HG03060 (cell line): ENCODE data around the gene BICD2.

Experiments used
- ATAC-seq: cut with Tn5 transposase; IDR thresholded peaks from one replicate; pipeline ENCODE4 v1.9.1; 2021; ENCODE audit warnings: low read depth, moderate number of reproducible peaks; ENCODE audit not compliant: unreplicated experiment

Gene BICD2

GRCh38 chr9:92671323-92671722 lies 93.3 kb downstream of the BICD2 start:
- ATAC-seq, result no peak

DNA sequence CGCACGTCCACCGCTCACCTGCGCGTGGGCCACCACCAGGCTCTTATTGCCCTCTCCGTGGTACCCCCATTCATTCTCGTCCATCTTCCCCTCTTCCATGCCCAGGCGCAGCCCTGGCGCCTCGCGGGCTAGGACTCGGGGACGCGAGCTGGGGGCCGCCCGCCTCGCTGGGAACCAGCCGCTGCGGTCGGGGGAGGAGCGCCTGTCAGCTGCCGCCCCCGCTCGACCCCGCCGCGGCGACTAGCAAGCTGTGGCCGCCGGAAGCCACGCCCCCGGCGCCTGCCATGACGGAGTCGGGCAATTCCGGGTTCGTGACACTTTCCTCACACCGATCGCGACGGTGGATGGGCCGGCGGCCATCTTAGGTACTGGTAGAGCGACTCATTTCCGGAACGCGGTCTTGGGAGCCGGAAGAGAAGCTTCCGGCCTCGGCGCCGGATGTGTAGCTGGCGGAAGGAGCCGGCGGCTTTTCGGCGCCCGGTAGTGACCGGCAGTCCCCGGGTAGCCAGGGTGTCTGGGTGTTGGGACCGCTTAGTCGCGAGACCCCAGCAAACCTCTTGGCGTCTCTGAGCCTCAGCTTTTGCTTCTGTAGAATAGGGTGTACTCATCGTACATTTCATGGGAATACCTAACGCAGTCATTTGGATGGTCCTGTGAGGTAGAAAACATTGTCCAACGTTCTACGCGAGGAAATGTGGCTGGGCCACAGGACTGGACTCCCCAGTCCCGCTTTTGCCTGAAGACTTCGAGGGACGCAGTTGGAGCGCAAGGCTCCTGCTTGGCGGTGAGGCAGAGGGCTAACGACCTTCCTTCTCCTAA lies 94.5 kb downstream of the BICD2 start, which contains the start of gene IPPK:
TSS of gene IPPK (minus strand) at position 242 of the 819 bp plus-strand sequence. CDS start at position 99, 143 bp downstream.
- ATAC-seq, result peak; percentile 80

DNA sequence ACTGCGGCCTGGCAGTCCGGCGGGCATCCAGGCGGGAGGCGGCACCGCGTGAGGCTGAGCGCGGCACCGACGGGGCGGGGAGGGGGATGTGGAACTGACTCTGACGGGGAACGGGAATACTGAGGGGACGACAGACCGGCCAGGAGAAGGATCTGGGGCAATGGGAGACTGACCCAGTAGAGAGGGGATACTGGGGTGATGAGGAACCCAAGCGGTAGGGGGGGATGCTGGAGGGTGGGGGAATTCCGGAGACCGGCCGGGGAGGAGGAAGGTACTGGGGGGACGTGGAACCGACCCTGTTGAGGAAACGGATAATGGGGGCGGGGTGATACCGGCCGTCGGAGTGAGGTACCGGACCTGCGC lies 95.1 kb downstream of the BICD2 start:
- ATAC-seq, result no peak

GRCh38 chr9:92668746-92669526 lies 95.7 kb downstream of the BICD2 start:
- ATAC-seq, result no peak

DNA sequence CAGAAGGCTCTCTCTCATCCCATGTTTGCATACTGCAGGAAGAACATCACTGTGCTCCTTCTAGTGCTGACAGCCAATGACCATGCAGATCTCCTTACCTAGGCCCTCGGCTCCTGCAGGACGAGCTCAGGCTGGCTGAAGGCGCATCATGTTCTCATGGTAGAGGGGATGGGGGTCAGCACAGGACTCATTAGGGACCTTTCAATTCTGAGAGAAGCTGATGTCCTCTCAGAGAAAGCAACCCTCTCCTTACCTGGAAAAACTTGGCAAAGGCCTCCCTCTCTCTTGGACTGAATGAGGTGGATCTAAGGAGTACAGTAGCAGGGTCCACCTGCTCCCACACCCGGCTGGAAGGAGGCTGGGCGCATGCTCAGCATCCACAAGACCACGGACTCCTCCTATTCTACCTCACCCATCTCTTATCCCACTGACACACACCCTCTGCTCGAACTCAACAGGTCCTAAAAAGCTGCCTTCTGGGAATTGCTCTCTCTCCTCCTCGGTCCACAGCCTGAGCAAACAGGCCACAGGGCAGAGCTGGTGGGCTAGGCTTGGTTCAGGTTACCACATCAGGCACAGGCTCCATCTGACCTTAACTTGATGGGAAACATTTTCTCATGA lies 97.6 kb downstream of the BICD2 start:
- no peak for ATAC-seq

DNA sequence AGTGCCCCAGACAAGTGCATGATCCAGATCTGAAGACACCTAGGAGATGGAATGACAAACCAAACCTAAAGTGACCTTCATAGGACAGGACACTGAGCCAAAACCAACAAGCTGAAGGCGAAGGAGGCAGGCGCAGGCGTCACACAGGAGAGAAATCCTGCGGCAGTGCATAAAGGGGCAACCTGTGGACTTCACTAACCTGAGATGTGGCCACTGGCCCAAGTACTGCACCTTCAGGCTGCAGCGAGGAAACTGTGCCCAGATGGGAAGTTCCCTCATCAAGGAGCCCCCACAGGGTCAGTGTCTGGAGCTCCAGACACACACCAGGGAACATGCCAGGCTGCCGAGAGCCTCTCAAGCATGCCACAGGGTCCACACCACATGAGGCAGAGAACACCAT lies 98.4 kb downstream of the BICD2 start:
- ATAC-seq, result no peak

GRCh38 chr9:92665836-92666235 lies 98.8 kb downstream of the BICD2 start:
- no peak for ATAC-seq

DNA sequence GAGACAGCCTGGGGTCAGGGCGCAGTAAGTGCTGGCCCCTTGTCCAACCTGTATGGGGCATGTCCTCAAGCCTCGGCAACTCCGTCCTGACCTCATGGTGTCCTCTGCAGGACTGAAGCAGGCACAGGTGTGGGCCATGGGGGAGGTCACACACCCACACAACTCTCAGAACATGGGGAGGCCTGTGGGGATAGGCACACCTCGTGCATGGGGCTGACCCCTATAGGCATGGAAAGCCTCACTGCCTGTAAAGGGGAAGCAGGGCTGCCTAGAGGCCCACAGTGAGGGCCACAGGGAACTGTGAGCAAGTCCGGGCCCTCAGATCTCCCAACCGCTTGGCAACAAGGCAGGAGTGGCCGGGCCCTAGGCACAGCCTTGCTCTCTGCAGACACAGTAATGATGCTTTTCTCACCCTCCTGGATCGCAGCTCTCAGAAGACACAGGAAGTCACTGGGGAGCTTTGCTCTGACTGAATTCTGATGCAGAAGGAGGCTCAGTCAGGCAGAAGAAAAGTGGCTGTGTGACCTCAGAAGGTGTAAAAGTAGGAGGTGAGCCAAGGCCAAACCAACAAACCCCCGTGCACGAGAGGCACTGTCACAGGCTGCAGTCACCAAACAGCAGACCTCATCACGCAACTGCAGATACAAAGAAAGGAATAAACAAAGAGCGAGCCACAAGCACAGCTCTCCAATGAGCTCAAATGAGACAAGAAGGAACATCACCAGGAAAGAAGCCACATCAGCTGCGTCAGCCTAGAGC lies 100.1 kb downstream of the BICD2 start:
- no peak for ATAC-seq

DNA sequence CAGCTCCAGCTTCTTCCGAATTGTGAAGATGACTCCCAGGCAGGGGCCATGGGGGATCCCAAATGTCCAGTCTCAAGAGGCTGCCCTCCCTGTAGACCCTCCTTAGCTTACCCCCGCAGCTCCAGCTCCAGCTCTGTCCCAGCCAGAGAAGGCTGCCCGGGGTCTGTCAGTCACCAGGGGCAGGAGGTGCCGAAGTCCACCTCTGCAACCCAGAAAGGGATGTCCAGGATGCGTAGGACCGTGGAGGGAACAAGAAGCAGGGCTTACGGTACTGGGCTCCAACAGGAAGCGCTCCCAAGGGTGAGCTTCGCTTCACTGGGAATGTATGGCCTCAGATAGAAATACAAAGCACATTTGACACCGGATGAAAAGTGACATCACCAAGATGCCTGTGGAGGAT lies 100.7 kb downstream of the BICD2 start:
- ATAC-seq, result no peak

GRCh38 chr9:92663126-92663525 lies 101.5 kb downstream of the BICD2 start:
- ATAC-seq, result no peak

DNA sequence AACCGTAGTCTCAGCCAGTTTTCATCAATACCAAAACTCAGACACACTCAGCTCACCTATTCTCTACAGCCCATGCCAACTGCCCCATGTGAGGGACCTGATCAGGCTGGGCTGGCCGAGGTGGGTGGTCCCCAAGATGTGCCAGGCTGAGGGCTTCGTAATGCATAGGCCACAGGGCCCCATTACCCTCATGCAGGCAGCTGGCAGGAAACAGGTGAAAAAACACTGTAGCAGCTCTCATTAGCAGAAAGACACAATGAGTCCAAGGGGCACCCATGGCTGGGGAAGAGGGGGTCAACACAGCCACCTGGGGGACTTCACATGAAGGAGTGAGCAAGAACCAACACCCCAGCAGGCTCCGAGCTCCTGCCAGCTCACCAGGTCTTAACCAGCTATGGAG lies 102.9 kb downstream of the BICD2 start:
- no peak for ATAC-seq
